HCT116 (cell line): ENCODE results near the gene ANKRD44. TPM values are rescaled to one million over a fixed set of nuclear protein-coding genes. Genes with fewer than 3 reads are reported as not detected.

Experiments used
- ATAC-seq: fragments of 200-7000 bp; cut with Tn5 transposase; 2 replicates; pipeline ENCODE4 v1.9.1; 2020; ENCODE audit warnings: mild to moderate bottlenecking, moderate library complexity
- BruUV-seq: library from RNA; stranded (reverse); fragments of 400-500 nt; replicated peaks from 2 replicates; lab custom pipeline; 2021; lab: Mats Ljungman, UMichigan
- CTCF ChIA-PET: fragments of 300-600 bp; sonication (Branson Sonifier 250); formaldehyde crosslinking; loops from one replicate; lab custom pipeline; 2021; ENCODE audit warnings: antibody characterized with exemption; lab: Charles Lee
- POLR2A ChIA-PET: fragments of 300-600, 350-600 bp; sonication (Branson Sonifier 250); formaldehyde crosslinking; loops from one replicate; lab custom pipeline; 2021; ENCODE audit warnings: antibody characterized with exemption; lab: Charles Lee
- RAD21 ChIA-PET, 2 experiments: fragments of 300-600 bp; sonication (Branson Sonifier 250); formaldehyde crosslinking; loops; one replicate each; lab custom pipeline; 2023; ENCODE audit warnings: low total read pairs in 2 of 2; ENCODE audit not compliant: uncharacterized antibody in 2 of 2, unreplicated experiment in 2 of 2, low non-redundant PET in 1 of 2; lab: Charles Lee
- DNase-seq: peaks from one replicate; pipeline ENCODE4 v3.0.0-alpha.2; 2010; ENCODE audit warnings: low read depth, low spot score
- H2AFZ ChIP-seq: fragments of 200-600 bp; shearing (Covaris generic), sonication (generic); 2 replicates; pipeline ENCODE4 v1.6.1; 2017; ENCODE audit warnings: low read depth, mixed run types, mixed read lengths, antibody characterized with exemption, low read length; ENCODE audit not compliant: poor library complexity, severe bottlenecking
- H3K27ac ChIP-seq: 2 replicates; pipeline ENCODE4 v1.5.1; 2012; ENCODE audit warnings: low read depth, low read length
- H3K27me3 ChIP-seq: fragments of 200-600 bp; sonication (generic); 2 replicates; pipeline ENCODE4 v1.6.1; 2016; ENCODE audit warnings: mixed run types, low read length, mixed read lengths; ENCODE audit not compliant: insufficient read depth
- H3K36me3 ChIP-seq, 2 experiments: fragments of 200-500 bp in 1 of 2; fragments of 200-600 bp in 1 of 2; sonication (Bioruptor generic) in 1 of 2; sonication (generic) in 1 of 2; 2 replicates each; pipeline versions ENCODE4 v1.5.1 to v1.6.1; 2014 to 2016; ENCODE audit warnings: low read length in 2 of 2, inconsistent platforms in 1 of 2, mixed read lengths in 1 of 2, mixed run types in 1 of 2; ENCODE audit not compliant: insufficient read depth in 2 of 2, control insufficient read depth in 1 of 2
- H3K4me1 ChIP-seq, 2 experiments: fragments of 200-600 bp in 1 of 2; sonication (generic) in 1 of 2; 2 replicates each; pipeline versions ENCODE4 v1.5.1 to v1.6.1; 2012 to 2017; ENCODE audit warnings: low read length in 2 of 2, inconsistent platforms in 1 of 2, mild to moderate bottlenecking in 1 of 2, mixed read lengths in 1 of 2, mixed run types in 1 of 2, moderate library complexity in 1 of 2; ENCODE audit not compliant: insufficient read depth in 2 of 2, control insufficient read depth in 1 of 2
- H3K4me2 ChIP-seq: fragments of 200-600 bp; sonication (generic); 2 replicates; pipeline ENCODE4 v1.6.1; 2017; ENCODE audit warnings: mixed run types, low read length, mixed read lengths
- H3K4me3 ChIP-seq, 2 experiments: fragments of 200-600 bp in 1 of 2; sonication (generic) in 1 of 2; replicated peaks in 1 of 2; 2 replicates each; pipeline ENCODE4 v1.5.1; 2011 to 2016; ENCODE audit warnings: low read length in 2 of 2, control low read depth in 1 of 2, low read depth in 1 of 2, mild to moderate bottlenecking in 1 of 2, mixed read lengths in 1 of 2, mixed run types in 1 of 2
- H3K79me2 ChIP-seq: fragments of 200-600 bp; sonication (generic); 2 replicates; pipeline ENCODE4 v1.6.1; 2017; ENCODE audit warnings: mild to moderate bottlenecking, mixed run types, low read length, moderate library complexity, mixed read lengths; ENCODE audit not compliant: insufficient read depth
- H3K9ac ChIP-seq: fragments of 200-600 bp; sonication (generic); 2 replicates; pipeline ENCODE4 v1.6.1; 2016; ENCODE audit warnings: low read length, mixed read lengths
- H3K9me2 ChIP-seq: fragments of 200-600 bp; sonication (generic), shearing (Covaris generic); 2 replicates; pipeline ENCODE4 v1.6.1; 2017; ENCODE audit warnings: mixed run types, mild to moderate bottlenecking, moderate library complexity; ENCODE audit not compliant: insufficient read depth
- H3K9me3 ChIP-seq, 2 experiments: fragments of 200-500 bp in 1 of 2; fragments of 200-600 bp in 1 of 2; sonication (Bioruptor generic) in 1 of 2; sonication (generic) in 1 of 2; 2 replicates each; pipeline ENCODE4 v1.6.1; 2014 to 2017; ENCODE audit warnings: low read length in 2 of 2, mixed read lengths in 2 of 2, inconsistent platforms in 1 of 2, low read depth in 1 of 2, mild to moderate bottlenecking in 1 of 2, mixed run types in 1 of 2, moderate library complexity in 1 of 2; ENCODE audit not compliant: control insufficient read depth in 1 of 2, insufficient read depth in 1 of 2
- H4K20me1 ChIP-seq: fragments of 200-600 bp; sonication (generic), shearing (Covaris generic); 2 replicates; pipeline ENCODE4 v1.6.1; 2017; ENCODE audit warnings: mixed run types, mild to moderate bottlenecking, moderate library complexity; ENCODE audit not compliant: insufficient read depth
- ATF3 ChIP-seq: IDR thresholded peaks from 2 replicates; pipeline ENCODE4 v1.6.1; 2012
- CEBPB ChIP-seq: IDR thresholded peaks from 2 replicates; pipeline ENCODE4 v1.6.1; 2012; ENCODE audit warnings: low read depth
- CTCF ChIP-seq, 3 experiments: fragments of 200-600 bp in 1 of 3; sonication (generic) in 1 of 3; IDR thresholded peaks in 2 of 3; conservative IDR thresholded peaks in 1 of 3; 2 replicates each; pipeline ENCODE4 v1.5.1; 2012 to 2017; ENCODE audit warnings: low read depth in 2 of 3, low read length in 2 of 3, antibody characterized with exemption in 1 of 3, borderline replicate concordance in 1 of 3, control low read depth in 1 of 3, mild to moderate bottlenecking in 1 of 3, mixed read lengths in 1 of 3, mixed run types in 1 of 3, moderate library complexity in 1 of 3; ENCODE audit not compliant: insufficient read depth in 1 of 3
- EZH2 ChIP-seq: fragments of 200-600 bp; sonication (generic); IDR thresholded peaks from 2 replicates; pipeline ENCODE4 v1.6.1; 2017; ENCODE audit warnings: antibody characterized with exemption, mixed run types
- EZH2phosphoT487 ChIP-seq: fragments of 200-600 bp; IDR thresholded peaks from 2 replicates; pipeline ENCODE4 v1.6.1; 2018; ENCODE audit warnings: antibody characterized with exemption, borderline replicate concordance
- POLR2AphosphoS5 ChIP-seq: IDR thresholded peaks from 2 replicates; pipeline ENCODE4 v1.6.1; 2011; ENCODE audit warnings: mild to moderate bottlenecking, low read depth, low read length, moderate library complexity
- YY1 ChIP-seq: IDR thresholded peaks from 2 replicates; pipeline ENCODE4 v1.6.1; 2011; ENCODE audit warnings: low read length, low read depth, moderate library complexity, mild to moderate bottlenecking; ENCODE audit not compliant: insufficient replicate concordance; ENCODE audit errors: extremely low read depth
- ZBTB33 ChIP-seq: IDR thresholded peaks from 2 replicates; pipeline ENCODE4 v1.6.1; 2011; ENCODE audit warnings: mild to moderate bottlenecking, low read length, moderate library complexity; ENCODE audit not compliant: insufficient replicate concordance; ENCODE audit errors: extremely low read depth
- intact Hi-C: fragments of 100-400 bp; cut with micrococcal nuclease; formaldehyde crosslinking; loops from 2 replicates; pipeline ENCODE4 v1.10.0; 2022
- total RNA-seq: library from RNA; stranded (reverse); gene quantifications from one replicate; pipeline ENCODE4 v1.2.1, GENCODE V29; 2021; ENCODE audit not compliant: unreplicated experiment

Gene ANKRD44
- total RNA-seq, 1 experiment from 2014 or later: 2.7 TPM

- H3K4me2 ChIP-seq: no peak overlapping the region
- intact Hi-C loops: no loop called here
- H3K4me1 ChIP-seq: no peaks in the 10 kb centered on the region
- no peak for DNase-seq
- H4K20me1 ChIP-seq: no peaks in the 10 kb centered on the region
- BruUV-seq: no TSS peak
- CTCF ChIA-PET: no interaction called here
- no peak overlapping the region for H3K27ac ChIP-seq
- H3K9me2 ChIP-seq: no peaks in the 10 kb centered on the region
- H3K9ac ChIP-seq: no peak overlapping the region
- H3K4me3 ChIP-seq: no peak overlapping the region
- no peak for TF ChIP-seq EZH2phosphoT487
- no peak for TF ChIP-seq CTCF (IDR thresholded peaks at IDR 0.05 in 2 of 3, conservative IDR thresholded peaks at IDR 0.05 in 1 of 3; ENCODE audit: borderline replicate concordance in 1 of 3, insufficient read depth in 1 of 3, low read depth in 2 of 3, low read length in 2 of 3)
- no peak for TF ChIP-seq ATF3
- no peak for TF ChIP-seq CEBPB
- no peak for TF ChIP-seq POLR2AphosphoS5
- TF ChIP-seq YY1: no peak
- TF ChIP-seq ZBTB33: no peak
- no peak for TF ChIP-seq EZH2
- H3K79me2 ChIP-seq: no peaks in the 10 kb centered on the region
- no peaks in the 10 kb centered on the region for H3K9me3 ChIP-seq
- no peaks in the 10 kb centered on the region for H3K27me3 ChIP-seq
- ATAC-seq: no peak
- POLR2A ChIA-PET: no interaction called here
- RAD21 ChIA-PET: no interaction called here
- H3K36me3 ChIP-seq: no peaks in the 10 kb centered on the region
- H2AFZ ChIP-seq: no peak overlapping the region
Observed at GRCh38 chr2:197297772-197298318, 12.7 kb downstream of the ANKRD44 start.
